GM12878 (cell line): ENCODE measurements around the gene AIF1L. TPM values are rescaled to one million over a fixed set of nuclear protein-coding genes. Genes with fewer than 3 reads are reported as not detected.
"Not testable (repeated sequence)": the region's sequence is repeated elsewhere in the genome, so short reads cannot be mapped to it uniquely, and the experiment has no call there.

Experiments used
- ATAC-seq: fragments of 200-7000 bp; cut with Tn5 transposase; 3 replicates; pipeline ENCODE4 v1.9.1; 2020; ENCODE audit warnings: mild to moderate bottlenecking, moderate library complexity
- BruUV-seq: library from RNA; stranded (reverse); fragments of 400-500 nt; replicated peaks from 2 replicates; lab custom pipeline; 2021; lab: Mats Ljungman, UMichigan
- CTCF ChIA-PET: fragments of 300-600 bp; sonication (Branson Sonifier 250); formaldehyde crosslinking; extraction: SDS; loops from one replicate; lab custom pipeline; 2021; ENCODE audit warnings: inconsistent platforms; lab: Yijun Ruan, JAX
- POLR2A ChIA-PET: fragments of 350-600 bp; formaldehyde crosslinking; extraction: SDS; loops from one replicate; lab custom pipeline; 2021; ENCODE audit warnings: inconsistent platforms; lab: Charles Lee
- RAD21 ChIA-PET: fragments of 300-600 bp; sonication (Branson Sonifier 250); formaldehyde crosslinking; loops from one replicate; lab custom pipeline; 2023; ENCODE audit warnings: antibody characterized with exemption; ENCODE audit not compliant: unreplicated experiment; lab: Charles Lee
- SMC1A ChIA-PET: fragments of 300-600 bp; sonication (Branson Sonifier 250); formaldehyde crosslinking; loops from one replicate; lab custom pipeline; 2023; ENCODE audit not compliant: unreplicated experiment, uncharacterized antibody; lab: Charles Lee
- DNase-seq: peaks from one replicate; pipeline ENCODE4 v3.0.0-alpha.2; 2011; ENCODE audit warnings: low read depth, low spot score
- FAIRE-seq: peaks from 3 replicates; lab custom pipeline; 2011; peaks lifted over from hg19 to GRCh38; lab: Jason Lieb, UNC
- H2AFZ ChIP-seq: 2 replicates; pipeline ENCODE4 v1.6.0; 2011; ENCODE audit warnings: low read depth, low read length, control low read depth; ENCODE audit not compliant: control insufficient read depth
- H3K27ac ChIP-seq: 2 replicates; pipeline ENCODE4 v1.5.1; 2011; ENCODE audit warnings: control low read depth; ENCODE audit not compliant: control insufficient read depth, insufficient read depth
- H3K27me3 ChIP-seq, 2 experiments: replicated peaks in 1 of 2; 2 replicates each; pipeline versions ENCODE4 v1.6.0 to v1.6.1; 2011; ENCODE audit warnings: low read length in 1 of 2; ENCODE audit not compliant: control insufficient read depth in 2 of 2, insufficient read depth in 2 of 2
- H3K36me3 ChIP-seq, 2 experiments: 2 replicates each; pipeline ENCODE4 v1.5.1; 2011; ENCODE audit warnings: low read length in 1 of 2; ENCODE audit not compliant: control insufficient read depth in 2 of 2, insufficient read depth in 2 of 2
- H3K4me1 ChIP-seq: 2 replicates; pipeline ENCODE4 v1.6.1; 2011; ENCODE audit warnings: mild to moderate bottlenecking, low read length, moderate library complexity, mixed read lengths; ENCODE audit not compliant: control insufficient read depth, insufficient read depth
- H3K4me2 ChIP-seq: 2 replicates; pipeline ENCODE4 v1.6.0; 2011; ENCODE audit warnings: control low read depth; ENCODE audit not compliant: control insufficient read depth, insufficient read depth
- H3K4me3 ChIP-seq: fragments of 200-600 bp; sonication (generic); 2 replicates; pipeline ENCODE4 v1.5.1; 2016
- H3K79me2 ChIP-seq: 2 replicates; pipeline ENCODE4 v1.6.0; 2011; ENCODE audit warnings: low read length; ENCODE audit not compliant: control insufficient read depth, insufficient read depth
- H3K9ac ChIP-seq: 2 replicates; pipeline ENCODE4 v1.8.0; 2011; ENCODE audit warnings: low read length, control low read depth, mixed read lengths; ENCODE audit not compliant: control insufficient read depth, insufficient read depth
- H3K9me3 ChIP-seq: replicated peaks from 3 replicates; pipeline ENCODE4 v1.5.1; 2011; ENCODE audit warnings: mild to moderate bottlenecking, low read length; ENCODE audit not compliant: control insufficient read depth, insufficient read depth
- H4K20me1 ChIP-seq: 2 replicates; pipeline ENCODE4 v1.6.0; 2011; ENCODE audit not compliant: control insufficient read depth, insufficient read depth
- CHD4 ChIP-seq: fragments of 200-600 bp; sonication (generic); IDR thresholded peaks from 2 replicates; pipeline ENCODE4 v1.6.1; 2016; ENCODE audit warnings: mild to moderate bottlenecking
- HDAC6 ChIP-seq: fragments of 200-600 bp; sonication (generic); IDR thresholded peaks from one replicate; pipeline ENCODE4 v1.8.0; 2017; ENCODE audit warnings: antibody characterized with exemption; ENCODE audit not compliant: unreplicated experiment
- MAX ChIP-seq: IDR thresholded peaks from 2 replicates; pipeline ENCODE4 v1.6.1; 2012; ENCODE audit warnings: low read depth, low read length, improper control_type of control experiment
- NFYA ChIP-seq: IDR thresholded peaks from 2 replicates; pipeline ENCODE4 v1.6.1; 2011; ENCODE audit warnings: low read depth, mild to moderate bottlenecking, low read length, improper control_type of control experiment, borderline replicate concordance
- YBX1 ChIP-seq: fragments of 450-650 bp; IDR thresholded peaks from 2 replicates; pipeline ENCODE4 v1.6.1; 2016; ENCODE audit warnings: antibody characterized with exemption
- WGBS: methylation state at CpG from one replicate; pipeline ENCODE4 v1.1.6; 2016; ENCODE audit warnings: low lambda C conversion rate; ENCODE audit not compliant: insufficient replicate concordance, insufficient coverage; ENCODE audit errors: missing lambda C conversion rate; 5-methylcytosine and 5-hydroxymethylcytosine counted together
- in situ Hi-C: fragments of 300-500 bp; cut with MboI; formaldehyde crosslinking; loops from 9 replicates; pipeline ENCODE4 v1.14.3; 2018; ENCODE audit warnings: mixed read lengths
- intact Hi-C: fragments of 100-400 bp; cut with micrococcal nuclease; formaldehyde crosslinking; loops from one replicate; pipeline ENCODE4 v1.14.2; 2022; ENCODE audit not compliant: unreplicated experiment
- polyA plus RNA-seq, 11 experiments: library from polyadenylated mRNA; depleted of rRNA in 4 of 11; unstranded in 6 of 11; stranded (reverse) in 5 of 11; fragments of >200 nt; fragmentation: Nextera tagmentation in 4 of 11; fragmentation: Illumina TruSeq in 1 of 11; extraction: Ambion mirVana in 4 of 11; extraction: Trizol in 1 of 11; gene quantifications; 1 replicate in 1 of 11; 2 replicates in 10 of 11; pipeline versions ENCODE4 v1.2.1 to v1.2.3, GENCODE V29; 2011 to 2016; ENCODE audit warnings: inconsistent platforms in 2 of 11, missing spikeins in 2 of 11, low read depth in 1 of 11
- total RNA-seq, 4 experiments: library from RNA; depleted of rRNA in 3 of 4; stranded (reverse); fragments of >200 nt in 3 of 4; fragmentation: Illumina TruSeq in 1 of 4; extraction: Trizol in 1 of 4; gene quantifications; 2 replicates each; pipeline versions ENCODE4 v1.2.1 to v1.2.3, GENCODE V29; 2013 to 2021

Gene AIF1L
- total and polyA plus RNA-seq, 10 of the 15 experiments (the other 5 are each of a cell fraction or from before 2014, with no cell fraction given): 0.07 to 0.15 (median 0.08) TPM; not detected in 7

- peaks cover 4 to 42% of the 10 kb centered on the region in 2 experiments for H3K36me3 ChIP-seq
- H3K9ac ChIP-seq, H3K9me3 ChIP-seq, H3K27me3 ChIP-seq, RAD21 ChIA-PET, H3K4me2 ChIP-seq, H3K27ac ChIP-seq, BruUV-seq, H3K4me1 ChIP-seq, H3K4me3 ChIP-seq, ATAC-seq, intact Hi-C loops, H4K20me1 ChIP-seq, in situ Hi-C loops, DNase-seq, FAIRE-seq, CTCF ChIA-PET, H2AFZ ChIP-seq, H3K79me2 ChIP-seq, SMC1A ChIA-PET, POLR2A ChIA-PET: not testable (repeated sequence)
- WGBS: 96% methylated on average over 1 of the region's 1 CpG
Observed at GRCh38 chr9:131158673-131159072, 62.3 kb downstream of the AIF1L start.

GRCh38 chr9:131160416-131161112 is 64.2 kb downstream of the AIF1L start:
- ChIA-PET POLR2A (no interaction called here), CTCF (interaction anchor here (0.8 kb wide), 1 partner anchor 103 kb away, joined by 3 read pairs; no protein-coding TSS in a partner anchor)
- Histone ChIP-seq H2AFZ (no peak overlapping the region), H4K20me1 (no peaks in the 10 kb centered on the region), H3K9me3 (no peaks in the 10 kb centered on the region), H3K27me3 (no peaks in the 10 kb centered on the region)
- no peak for ATAC-seq
- no peak for FAIRE-seq
- no TSS peak for BruUV-seq
- 100% methylated on average over 1 of the region's 1 CpG for WGBS
- TF ChIP-seq YBX1 (no peak), NFYA (no peak), HDAC6 (no peak), MAX (no peak), CHD4 (no peak)
- TF ChIP-seq, all 136 proteins: peak for 0
- intact Hi-C loops (no loop called here), in situ Hi-C loops (no loop called here)
- H3K27ac ChIP-seq: no peak overlapping the region
- no peaks in the 10 kb centered on the region for H3K4me1 ChIP-seq
- H3K4me3 ChIP-seq: no peak overlapping the region
- H3K36me3 ChIP-seq: peaks cover 5 to 38% of the 10 kb centered on the region in 2 experiments
- H3K9ac ChIP-seq: no peak overlapping the region
- ChIA-PET RAD21 (interaction anchor here (0.5 to 1.0 kb wide), 3 partner anchors 15 to 167 kb away, joined by 3 read pairs; no protein-coding TSS in a partner anchor), SMC1A (interaction anchor here (0.6 kb wide), 1 partner anchor 9 kb away, joined by 3 read pairs; no protein-coding TSS in a partner anchor)
- no peaks in the 10 kb centered on the region for H3K79me2 ChIP-seq
- no peak overlapping the region for H3K4me2 ChIP-seq
- no peak for DNase-seq
